VCaP (cell line): ENCODE data around the gene MUC5AC.

ENCODE experiments used
- H3K27ac ChIP-seq: fragments of 450-650 bp; 2 replicates; pipeline ENCODE4 v1.5.1; 2017
- TF ChIP-seq, protein P1 (sequence below): fragments of 450-650 bp; conservative IDR thresholded peaks from 2 replicates; pipeline ENCODE4 v1.5.1; 2017; ENCODE audit warnings: mild to moderate bottlenecking, moderate library complexity

MUC5AC gene

GRCh38 chr11:1126491-1126926, 31.2 kb upstream of the MUC5AC start:
- TF ChIP-seq, protein P1, sequence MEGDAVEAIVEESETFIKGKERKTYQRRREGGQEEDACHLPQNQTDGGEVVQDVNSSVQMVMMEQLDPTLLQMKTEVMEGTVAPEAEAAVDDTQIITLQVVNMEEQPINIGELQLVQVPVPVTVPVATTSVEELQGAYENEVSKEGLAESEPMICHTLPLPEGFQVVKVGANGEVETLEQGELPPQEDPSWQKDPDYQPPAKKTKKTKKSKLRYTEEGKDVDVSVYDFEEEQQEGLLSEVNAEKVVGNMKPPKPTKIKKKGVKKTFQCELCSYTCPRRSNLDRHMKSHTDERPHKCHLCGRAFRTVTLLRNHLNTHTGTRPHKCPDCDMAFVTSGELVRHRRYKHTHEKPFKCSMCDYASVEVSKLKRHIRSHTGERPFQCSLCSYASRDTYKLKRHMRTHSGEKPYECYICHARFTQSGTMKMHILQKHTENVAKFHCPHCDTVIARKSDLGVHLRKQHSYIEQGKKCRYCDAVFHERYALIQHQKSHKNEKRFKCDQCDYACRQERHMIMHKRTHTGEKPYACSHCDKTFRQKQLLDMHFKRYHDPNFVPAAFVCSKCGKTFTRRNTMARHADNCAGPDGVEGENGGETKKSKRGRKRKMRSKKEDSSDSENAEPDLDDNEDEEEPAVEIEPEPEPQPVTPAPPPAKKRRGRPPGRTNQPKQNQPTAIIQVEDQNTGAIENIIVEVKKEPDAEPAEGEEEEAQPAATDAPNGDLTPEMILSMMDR, result no peak
- no peak overlapping the region for H3K27ac ChIP-seq

- TF ChIP-seq, protein P1, result no peak
- no peak overlapping the region for H3K27ac ChIP-seq
Observed at GRCh38 chr11:1126935-1127663, 30.7 kb upstream of the MUC5AC start.

GRCh38 chr11:1127664-1128162, 30.0 kb upstream of the MUC5AC start:
- H3K27ac ChIP-seq, result no peak overlapping the region
- TF ChIP-seq, protein P1, result no peak

- H3K27ac ChIP-seq, result no peak overlapping the region
- TF ChIP-seq, protein P1, result no peak
Observed at GRCh38 chr11:1128311-1129142, 29.2 kb upstream of the MUC5AC start.

GRCh38 chr11:1129143-1129610, 28.6 kb upstream of the MUC5AC start:
- H3K27ac ChIP-seq, result no peak overlapping the region

DNA sequence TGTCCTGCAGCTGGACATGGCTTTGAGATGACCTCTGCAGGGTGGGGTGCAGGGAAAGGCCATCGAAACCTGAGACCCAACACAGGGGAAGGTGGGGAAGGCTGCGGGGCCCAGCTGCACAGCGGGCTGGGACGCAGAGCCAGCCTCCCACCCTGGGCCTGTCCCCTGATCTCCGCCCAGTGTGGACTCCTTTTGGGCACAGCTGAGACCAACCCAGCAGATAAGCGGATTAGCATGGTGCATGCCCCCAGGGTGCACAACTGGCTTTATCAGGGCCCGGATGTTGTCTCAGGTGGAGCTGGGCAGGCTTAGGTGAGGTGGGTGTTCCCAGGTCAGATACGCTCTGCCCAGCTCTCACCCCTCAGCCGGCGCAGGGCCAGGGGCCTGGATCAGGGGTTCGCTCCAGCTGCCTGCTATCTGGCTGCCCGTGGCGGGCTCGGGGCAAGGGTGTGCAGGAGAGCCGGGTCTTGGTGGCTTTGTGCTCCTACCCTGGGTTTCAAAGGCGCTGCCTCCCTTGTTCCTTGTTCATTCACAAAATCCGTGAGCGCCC, 28.1 kb upstream of the MUC5AC start:
- TF ChIP-seq, protein P1, result no peak

More at GRCh38 chr11:1129143-1129610, 28.6 kb upstream of the MUC5AC start:
- TF ChIP-seq, protein P1, result no peak

More for the DNA sequence above, 28.1 kb upstream of the MUC5AC start:
- no peak overlapping the region for H3K27ac ChIP-seq
